HepG2 (cell line): ENCODE results near the gene KRTAP9-2. TPM values are rescaled to one million over a fixed set of nuclear protein-coding genes. Genes with fewer than 3 reads are reported as not detected.
"Not testable (repeated sequence)": the region's sequence is repeated elsewhere in the genome, so short reads cannot be mapped to it uniquely, and the experiment has no call there.

Experiments
- ATAC-seq: fragments of 200-7000 bp; cut with Tn5 transposase; 3 replicates; pipeline ENCODE4 v1.9.1; 2020; ENCODE audit warnings: mild to moderate bottlenecking, moderate library complexity
- BruUV-seq: library from RNA; stranded (reverse); fragments of 400-500 nt; replicated peaks from 2 replicates; lab custom pipeline; 2021; lab: Mats Ljungman, UMichigan
- CTCF ChIA-PET: fragments of 300-600 bp; formaldehyde crosslinking; extraction: SDS; loops from one replicate; lab custom pipeline; 2021; ENCODE audit warnings: low total read pairs, inconsistent platforms, low intra/inter-chr PET ratio; lab: Yijun Ruan, JAX
- POLR2A ChIA-PET: fragments of 350-600 bp; sonication (Branson Sonifier 250); formaldehyde crosslinking; loops from one replicate; lab custom pipeline; 2020; ENCODE audit warnings: antibody characterized with exemption, inconsistent platforms; lab: Yijun Ruan, JAX
- DNase-seq: peaks from one replicate; pipeline ENCODE4 v3.0.0-alpha.2; 2015; ENCODE audit warnings: low spot score
- FAIRE-seq: peaks from 3 replicates; lab custom pipeline; 2011; peaks lifted over from hg19 to GRCh38; lab: Jason Lieb, UNC
- H2AFZ ChIP-seq: one replicate; pipeline ENCODE4 v1.6.1; 2011; ENCODE audit warnings: low read length, inconsistent platforms
- H3K27ac ChIP-seq: fragments of 300-600 bp; 3 replicates; pipeline ENCODE4 v1.8.0; 2011; ENCODE audit warnings: mixed run types, mild to moderate bottlenecking, mixed read lengths, low read length, inconsistent platforms; ENCODE audit not compliant: insufficient read depth; ENCODE audit errors: extremely low read length
- H3K27me3 ChIP-seq, 2 experiments: fragments of 200-600 bp in 1 of 2; 2 replicates in 1 of 2; 3 replicates in 1 of 2; pipeline versions ENCODE4 v1.6.0 to v1.8.0; 2011; ENCODE audit warnings: low read length in 2 of 2, mild to moderate bottlenecking in 2 of 2, moderate library complexity in 2 of 2, inconsistent platforms in 1 of 2; ENCODE audit not compliant: insufficient read depth in 2 of 2, control insufficient read depth in 1 of 2
- H3K36me3 ChIP-seq, 2 experiments: fragments of 200-600 bp in 1 of 2; replicated peaks in 1 of 2; 2 replicates in 1 of 2; 3 replicates in 1 of 2; pipeline versions ENCODE4 v1.5.1 to v1.8.0; 2011; ENCODE audit warnings: low read length in 2 of 2, inconsistent platforms in 1 of 2; ENCODE audit not compliant: insufficient read depth in 2 of 2, control insufficient read depth in 1 of 2
- H3K4me1 ChIP-seq: 2 replicates; pipeline ENCODE4 v1.5.1; 2012; ENCODE audit warnings: low read length, inconsistent platforms; ENCODE audit not compliant: insufficient read depth
- H3K4me2 ChIP-seq: 2 replicates; pipeline ENCODE4 v1.6.0; 2011; ENCODE audit warnings: low read depth, low read length, inconsistent platforms
- H3K4me3 ChIP-seq, 3 experiments: fragments of 200-600 bp in 1 of 3; sonication (generic), shearing (Covaris generic) in 1 of 3; replicated peaks in 1 of 3; 2 replicates each; pipeline ENCODE4 v1.5.1; 2011 to 2016; ENCODE audit warnings: low read length in 3 of 3, inconsistent platforms in 2 of 3, low read depth in 2 of 3, mild to moderate bottlenecking in 2 of 3, control low read depth in 1 of 3, mixed read lengths in 1 of 3; ENCODE audit not compliant: insufficient read depth in 1 of 3
- H3K79me2 ChIP-seq: one replicate; pipeline ENCODE4 v1.6.1; 2011; ENCODE audit warnings: low read length, inconsistent platforms; ENCODE audit not compliant: insufficient read depth
- H3K9ac ChIP-seq: 2 replicates; pipeline ENCODE4 v1.6.0; 2011; ENCODE audit warnings: mild to moderate bottlenecking, low read depth, low read length, inconsistent platforms; ENCODE audit not compliant: insufficient read depth
- H3K9me3 ChIP-seq: 2 replicates; pipeline ENCODE4 v1.5.1; 2012; ENCODE audit warnings: mild to moderate bottlenecking, low read length
- H4K20me1 ChIP-seq: 2 replicates; pipeline ENCODE4 v1.6.0; 2011; ENCODE audit warnings: inconsistent platforms, mild to moderate bottlenecking, low read length, moderate library complexity; ENCODE audit not compliant: insufficient read depth
- CHD4 ChIP-seq: fragments of 200-600 bp; sonication (generic); IDR thresholded peaks from 2 replicates; pipeline ENCODE4 v1.7.0; 2017; ENCODE audit warnings: mild to moderate bottlenecking, low read length, borderline replicate concordance
- EHMT2 ChIP-seq: fragments of 200-600 bp; sonication (generic); IDR thresholded peaks from 2 replicates; pipeline ENCODE4 v1.7.0; 2017; ENCODE audit warnings: antibody characterized with exemption, low read depth, low read length, borderline replicate concordance
- PRDM4 ChIP-seq: sonication (generic); formaldehyde crosslinking; IDR thresholded peaks from 2 replicates; pipeline ENCODE4 v1.9.0; 2021; ENCODE audit warnings: missing genetic modification reagents, borderline replicate concordance
- RBFOX2 ChIP-seq: fragments of 200-400 bp; formaldehyde crosslinking; IDR thresholded peaks from 2 replicates; pipeline ENCODE4 v1.6.1; 2017; ENCODE audit warnings: low read depth, mild to moderate bottlenecking, low read length
- SALL2 ChIP-seq: sonication (generic); formaldehyde crosslinking; IDR thresholded peaks from 2 replicates; pipeline ENCODE4 v1.8.1; 2023; ENCODE audit warnings: mild to moderate bottlenecking, missing genetic modification reagents, inconsistent platforms
- ZBED4 ChIP-seq: sonication (generic); formaldehyde crosslinking; IDR thresholded peaks from 2 replicates; pipeline ENCODE4 v1.4.0; 2020; ENCODE audit warnings: missing genetic modification reagents, borderline replicate concordance
- ZBTB1 ChIP-seq: sonication (generic); formaldehyde crosslinking; IDR thresholded peaks from 2 replicates; pipeline ENCODE4 v1.4.0; 2020; ENCODE audit warnings: missing genetic modification reagents, borderline replicate concordance
- ZBTB42 ChIP-seq: sonication (generic); formaldehyde crosslinking; IDR thresholded peaks from 2 replicates; pipeline ENCODE4 v1.5.0; 2020; ENCODE audit warnings: mild to moderate bottlenecking, missing genetic modification reagents
- ZNF569 ChIP-seq: sonication (generic); formaldehyde crosslinking; IDR thresholded peaks from 2 replicates; pipeline ENCODE4 v1.5.0; 2020; ENCODE audit warnings: mild to moderate bottlenecking, missing genetic modification reagents, moderate library complexity, borderline replicate concordance
- WGBS: methylation state at CpG from one replicate; pipeline ENCODE4 v1.1.6; 2017; ENCODE audit warnings: low lambda C conversion rate; 5-methylcytosine and 5-hydroxymethylcytosine counted together
- in situ Hi-C: cut with HindIII; loops from 2 replicates; pipeline ENCODE4 v1.10.0; 2017; ENCODE audit warnings: low pct_unique_long_range_greater_than_20kb; ENCODE audit not compliant: extremely low pct_ligation_motif_present
- intact Hi-C: fragments of 100-400 bp; cut with micrococcal nuclease; formaldehyde crosslinking; loops from one replicate; pipeline ENCODE4 v1.10.0; 2022; ENCODE audit not compliant: unreplicated experiment
- polyA plus RNA-seq, 8 experiments: library from polyadenylated mRNA; depleted of rRNA in 3 of 8; stranded (reverse) in 7 of 8; unstranded in 1 of 8; fragments of >200 nt; fragmentation: Illumina TruSeq in 4 of 8; extraction: Trizol in 4 of 8; gene quantifications; 2 replicates each; pipeline versions ENCODE4 v1.2.1 to v1.2.3, GENCODE V29; 2011 to 2016; ENCODE audit warnings: low read depth in 4 of 8, missing spikeins in 1 of 8, mixed read lengths in 1 of 8; ENCODE audit not compliant: insufficient read depth in 1 of 8
- total RNA-seq, 5 experiments: library from RNA; depleted of rRNA; stranded (reverse); fragments of >200 nt; fragmentation: Illumina TruSeq; extraction: Trizol; gene quantifications; 2 replicates each; pipeline ENCODE4 v1.2.3, GENCODE V29; 2016; ENCODE audit warnings: low read depth in 1 of 5
- TF ChIP-seq, protein P1 (sequence below): sonication (generic); formaldehyde crosslinking; IDR thresholded peaks from 2 replicates; pipeline ENCODE4 v1.5.0; 2020; ENCODE audit warnings: missing genetic modification reagents

Gene KRTAP9-2
- total and polyA plus RNA-seq, 2 of the 13 experiments (the other 11 are each of a cell fraction or from before 2014, with no cell fraction given), result not detected

GRCh38 chr17:41267711-41268110 lies 41.3 kb downstream of the KRTAP9-2 start (continued):
- no peak for TF ChIP-seq CHD4
- TF ChIP-seq, protein P1, sequence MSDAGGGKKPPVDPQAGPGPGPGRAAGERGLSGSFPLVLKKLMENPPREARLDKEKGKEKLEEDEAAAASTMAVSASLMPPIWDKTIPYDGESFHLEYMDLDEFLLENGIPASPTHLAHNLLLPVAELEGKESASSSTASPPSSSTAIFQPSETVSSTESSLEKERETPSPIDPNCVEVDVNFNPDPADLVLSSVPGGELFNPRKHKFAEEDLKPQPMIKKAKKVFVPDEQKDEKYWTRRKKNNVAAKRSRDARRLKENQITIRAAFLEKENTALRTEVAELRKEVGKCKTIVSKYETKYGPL (CRISPR knock-in tag), result no peak
- no peak for TF ChIP-seq ZBTB42

- POLR2A ChIA-PET, result not testable (repeated sequence)
Measured at GRCh38 chr17:41271323-41271722, 44.9 kb downstream of the KRTAP9-2 start.

GRCh38 chr17:41271858-41272257 lies 45.4 kb downstream of the KRTAP9-2 start:
- no peak for DNase-seq
- WGBS, result no CpG with 5 or more reads among the region's 1 CpG
- POLR2A ChIA-PET, result no interaction called here
- H3K4me1 ChIP-seq, result no peaks in the 10 kb centered on the region
- H3K36me3 ChIP-seq, result no peaks in the 10 kb centered on the region
- BruUV-seq, result no TSS peak
- H3K4me2 ChIP-seq, result no peak overlapping the region
- no peak for FAIRE-seq
- intact Hi-C loops, result no loop called here
- H2AFZ ChIP-seq, result no peak overlapping the region
- CTCF ChIA-PET, result no interaction called here
- no peaks in the 10 kb centered on the region for H3K27me3 ChIP-seq
- H3K27ac ChIP-seq, result no peak overlapping the region
- ATAC-seq, result no peak
- in situ Hi-C loops, result no loop called here
- H3K9me3 ChIP-seq, result no peaks in the 10 kb centered on the region
- no peaks in the 10 kb centered on the region for H3K79me2 ChIP-seq
- no peak overlapping the region for H3K9ac ChIP-seq
- no peaks in the 10 kb centered on the region for H4K20me1 ChIP-seq
- H3K4me3 ChIP-seq, result no peak overlapping the region
- TF ChIP-seq EHMT2 (no peak), SALL2 (CRISPR knock-in tag) (no peak), ZNF569 (no peak), PRDM4 (no peak), RBFOX2 (no peak), ZBTB1 (CRISPR knock-in tag) (no peak), ZBED4 (CRISPR knock-in tag) (no peak)

More at GRCh38 chr17:41271323-41271722, 44.9 kb downstream of the KRTAP9-2 start:
- H3K4me3 ChIP-seq, DNase-seq, H3K9ac ChIP-seq, H3K4me2 ChIP-seq, in situ Hi-C loops, H3K36me3 ChIP-seq, H2AFZ ChIP-seq, BruUV-seq, H3K4me1 ChIP-seq, H3K79me2 ChIP-seq, FAIRE-seq, ATAC-seq, intact Hi-C loops, H3K27me3 ChIP-seq, H3K27ac ChIP-seq, H3K9me3 ChIP-seq, CTCF ChIA-PET, H4K20me1 ChIP-seq: not testable (repeated sequence)
- WGBS, result no CpG with 5 or more reads among the region's 1 CpG
